Stimulated activated CD8-positive, alpha-beta memory T cell treated with anti-CD3 and anti-CD28 coated beads, Interleukin-4, amount 100 ng/mL, for 4 hours (primary cell): ENCODE results near the gene UBE2J1.

Source experiments
- DNase-seq, 2 donors: peaks; one replicate each; pipeline ENCODE4 v3.0.0-alpha.2; 2020; ENCODE audit warnings: low read depth in 2 of 2, low spot score in 1 of 2

UBE2J1 gene

GRCh38 chr6:89364586-89364985, 12.1 kb upstream of the UBE2J1 start:
- no peak for DNase-seq

GRCh38 chr6:89361171-89361570, 8.6 kb upstream of the UBE2J1 start:
- no peak for DNase-seq

- no peak for DNase-seq
These were observed 8.0 kb upstream of the UBE2J1 start for GRCh38 chr6:89360415-89360999.

- DNase-seq: no peak
These were observed 7.0 kb upstream of the UBE2J1 start for GRCh38 chr6:89359561-89359960.

- no peak for DNase-seq
These were observed 4.9 kb upstream of the UBE2J1 start for GRCh38 chr6:89357390-89357789.

- no peak for DNase-seq
These were observed 4.2 kb upstream of the UBE2J1 start for GRCh38 chr6:89356642-89357170.

- no peak for DNase-seq
These were observed 3.1 kb upstream of the UBE2J1 start for GRCh38 chr6:89355511-89356194.

- no peak for DNase-seq
These were observed 1.3 kb upstream of the UBE2J1 start for GRCh38 chr6:89353702-89354392.

- DNase-seq: no peak
These were observed 615 bp upstream of the UBE2J1 start for GRCh38 chr6:89353118-89353556.

- DNase-seq: no peak
These were observed 748 bp downstream of the UBE2J1 start for GRCh38 chr6:89351671-89352277.

- no peak for DNase-seq
These were observed 2.1 kb downstream of the UBE2J1 start for GRCh38 chr6:89350281-89350966.

- no peak for DNase-seq
These were observed 4.2 kb downstream of the UBE2J1 start for GRCh38 chr6:89348372-89348771.

GRCh38 chr6:89347825-89348224, 4.7 kb downstream of the UBE2J1 start:
- no peak for DNase-seq

- no peak for DNase-seq
These were observed 6.1 kb downstream of the UBE2J1 start for GRCh38 chr6:89346433-89346832.

- no peak for DNase-seq
These were observed 13.0 kb downstream of the UBE2J1 start for GRCh38 chr6:89339565-89339964.

GRCh38 chr6:89335164-89335563, 17.4 kb downstream of the UBE2J1 start:
- no peak for DNase-seq

GRCh38 chr6:89330910-89331309, 21.6 kb downstream of the UBE2J1 start:
- no peak for DNase-seq

- no peak for DNase-seq
These were observed 23.5 kb downstream of the UBE2J1 start for GRCh38 chr6:89328976-89329375.

GRCh38 chr6:89324304-89324703, 28.2 kb downstream of the UBE2J1 start:
- no peak for DNase-seq

- no peak for DNase-seq
These were observed 29.0 kb downstream of the UBE2J1 start for GRCh38 chr6:89323511-89323971.
